ENCODE measurements around the gene SDK2.

SDK2 gene

GRCh38 chr17:73653810-73654209, 9.6 kb upstream of the SDK2 start:
- DNase-seq (ENCODE audit: low spot score): no peak

- no peak for DNase-seq (ENCODE audit: low spot score)
These were observed 8.7 kb upstream of the SDK2 start for GRCh38 chr17:73652886-73653480.

- no peak for DNase-seq (ENCODE audit: low spot score)
These were observed 6.5 kb upstream of the SDK2 start for GRCh38 chr17:73650617-73651200.

- DNase-seq (ENCODE audit: low spot score): no peak
These were observed 5.9 kb upstream of the SDK2 start for GRCh38 chr17:73650140-73650539.

GRCh38 chr17:73648974-73649373, 4.7 kb upstream of the SDK2 start:
- DNase-seq (ENCODE audit: low spot score): no peak

GRCh38 chr17:73648543-73648820, 4.2 kb upstream of the SDK2 start:
- no peak for DNase-seq (ENCODE audit: low spot score)

GRCh38 chr17:73647772-73648542, 3.7 kb upstream of the SDK2 start:
- no peak for DNase-seq (ENCODE audit: low spot score)

- no peak for DNase-seq (ENCODE audit: low spot score)
These were observed 3.1 kb upstream of the SDK2 start for GRCh38 chr17:73647301-73647695.

- peak; percentile 71 for DNase-seq (ENCODE audit: low spot score)
These were observed 2.4 kb upstream of the SDK2 start for GRCh38 chr17:73646409-73647300.

GRCh38 chr17:73645050-73645871, 1.0 kb upstream of the SDK2 start:
- DNase-seq (ENCODE audit: low spot score): peak; percentile 86

GRCh38 chr17:73643852-73644144, 447 bp downstream of the SDK2 start:
- DNase-seq (ENCODE audit: low spot score): no peak

- DNase-seq (ENCODE audit: low spot score): peak; percentile 60
These were observed 1.0 kb downstream of the SDK2 start for GRCh38 chr17:73643001-73643851.

- no peak for DNase-seq (ENCODE audit: low spot score)
These were observed 1.6 kb downstream of the SDK2 start for GRCh38 chr17:73642659-73643000.

GRCh38 chr17:73641826-73642600, 2.2 kb downstream of the SDK2 start:
- DNase-seq (ENCODE audit: low spot score): no peak

GRCh38 chr17:73640691-73641090, 3.6 kb downstream of the SDK2 start:
- no peak for DNase-seq (ENCODE audit: low spot score)

GRCh38 chr17:73639932-73640331, 4.3 kb downstream of the SDK2 start:
- DNase-seq (ENCODE audit: low spot score): no peak

- no peak for DNase-seq (ENCODE audit: low spot score)
These were observed 4.9 kb downstream of the SDK2 start for GRCh38 chr17:73639322-73639721.

GRCh38 chr17:73638556-73638955, 5.7 kb downstream of the SDK2 start:
- no peak for DNase-seq (ENCODE audit: low spot score)

- no peak for DNase-seq (ENCODE audit: low spot score)
These were observed 6.4 kb downstream of the SDK2 start for GRCh38 chr17:73637866-73638265.

- DNase-seq (ENCODE audit: low spot score): no peak
These were observed 9.0 kb downstream of the SDK2 start for GRCh38 chr17:73635101-73635817.

All from iPS-NIHi11 (cell line).